ENCODE data around the gene RALGAPA2.

Gene RALGAPA2

GRCh38 chr20:20432618-20433286 is 279.7 kb downstream of the RALGAPA2 start:
- DNase-seq (ENCODE audit: low read depth) = no peak

- DNase-seq (ENCODE audit: low read depth) = no peak
Observed at GRCh38 chr20:20430066-20430465, 282.4 kb downstream of the RALGAPA2 start.

- DNase-seq (ENCODE audit: low read depth) = no peak
Observed at GRCh38 chr20:20428067-20428466, 284.4 kb downstream of the RALGAPA2 start.

GRCh38 chr20:20427227-20427864 is 285.1 kb downstream of the RALGAPA2 start:
- no peak for DNase-seq (ENCODE audit: low read depth)

GRCh38 chr20:20426655-20426907 is 285.9 kb downstream of the RALGAPA2 start:
- DNase-seq (ENCODE audit: low read depth) = no peak

- peak; percentile 11 for DNase-seq (ENCODE audit: low read depth)
Observed at GRCh38 chr20:20425823-20426654, 286.4 kb downstream of the RALGAPA2 start.

GRCh38 chr20:20423117-20423516 is 289.3 kb downstream of the RALGAPA2 start:
- no peak for DNase-seq (ENCODE audit: low read depth)

- no peak for DNase-seq (ENCODE audit: low read depth)
Observed at GRCh38 chr20:20417876-20418676, 294.4 kb downstream of the RALGAPA2 start.

GRCh38 chr20:20415321-20415720 is 297.1 kb downstream of the RALGAPA2 start:
- DNase-seq (ENCODE audit: low read depth) = no peak

GRCh38 chr20:20414640-20415220 is 297.7 kb downstream of the RALGAPA2 start:
- DNase-seq (ENCODE audit: low read depth) = no peak

GRCh38 chr20:20413810-20414281 is 298.6 kb downstream of the RALGAPA2 start:
- no peak for DNase-seq (ENCODE audit: low read depth)

GRCh38 chr20:20412750-20413149 is 299.7 kb downstream of the RALGAPA2 start:
- DNase-seq (ENCODE audit: low read depth) = no peak

GRCh38 chr20:20411836-20412235 is 300.6 kb downstream of the RALGAPA2 start:
- DNase-seq (ENCODE audit: low read depth) = no peak

GRCh38 chr20:20411402-20411801 is 301.0 kb downstream of the RALGAPA2 start:
- no peak for DNase-seq (ENCODE audit: low read depth)

- DNase-seq (ENCODE audit: low read depth) = no peak
Observed at GRCh38 chr20:20410678-20411077, 301.8 kb downstream of the RALGAPA2 start.

- no peak for DNase-seq (ENCODE audit: low read depth)
Observed at GRCh38 chr20:20409331-20409730, 303.1 kb downstream of the RALGAPA2 start.

GRCh38 chr20:20407891-20408805 is 304.3 kb downstream of the RALGAPA2 start:
- DNase-seq (ENCODE audit: low read depth) = peak; percentile 12

GRCh38 chr20:20406306-20406705 is 306.1 kb downstream of the RALGAPA2 start:
- no peak for DNase-seq (ENCODE audit: low read depth)

- no peak for DNase-seq (ENCODE audit: low read depth)
Observed at GRCh38 chr20:20405623-20406022, 306.8 kb downstream of the RALGAPA2 start.

- no peak for DNase-seq (ENCODE audit: low read depth)
Observed at GRCh38 chr20:20404633-20405032, 307.8 kb downstream of the RALGAPA2 start.

- no peak for DNase-seq (ENCODE audit: low read depth)
Observed at GRCh38 chr20:20401991-20402390, 310.5 kb downstream of the RALGAPA2 start.

All from EH (cell line).